Muscle layer of duodenum (tissue), 2 donors: ENCODE measurements around the gene SCAF4.
"Not testable (repeated sequence)": the region's sequence is repeated elsewhere in the genome, so short reads cannot be mapped to it uniquely, and the experiment has no call there.

ENCODE experiments used
- H3K27ac ChIP-seq: one replicate; pipeline ENCODE4 v1.7.0; 2013; ENCODE audit warnings: mild to moderate bottlenecking, low read length
- H3K27me3 ChIP-seq: one replicate; pipeline ENCODE4 v1.7.0; 2013; ENCODE audit warnings: low read depth, mild to moderate bottlenecking, control low read depth, low read length
- H3K36me3 ChIP-seq, 2 donors: one replicate each; pipeline ENCODE4 v1.7.0; 2013; ENCODE audit warnings: low read length in 2 of 2, control low read depth in 1 of 2, mild to moderate bottlenecking in 1 of 2; ENCODE audit not compliant: insufficient read depth in 2 of 2, control insufficient read depth in 1 of 2
- H3K4me1 ChIP-seq, 2 donors: one replicate each; pipeline ENCODE4 v1.7.0; 2013; ENCODE audit warnings: low read length in 2 of 2, mild to moderate bottlenecking in 2 of 2, control low read depth in 1 of 2, moderate library complexity in 1 of 2; ENCODE audit not compliant: insufficient read depth in 2 of 2, control insufficient read depth in 1 of 2
- H3K4me3 ChIP-seq, 2 donors: one replicate each; pipeline ENCODE4 v1.7.0; 2013; ENCODE audit warnings: low read length in 2 of 2, low read depth in 1 of 2, mild to moderate bottlenecking in 1 of 2
- H3K9me3 ChIP-seq, 2 donors: one replicate each; pipeline ENCODE4 v1.7.0; 2013; ENCODE audit warnings: low read length in 2 of 2, control low read depth in 1 of 2, mild to moderate bottlenecking in 1 of 2; ENCODE audit not compliant: control insufficient read depth in 1 of 2
- donor health status: healthy.

SCAF4 gene

DNA sequence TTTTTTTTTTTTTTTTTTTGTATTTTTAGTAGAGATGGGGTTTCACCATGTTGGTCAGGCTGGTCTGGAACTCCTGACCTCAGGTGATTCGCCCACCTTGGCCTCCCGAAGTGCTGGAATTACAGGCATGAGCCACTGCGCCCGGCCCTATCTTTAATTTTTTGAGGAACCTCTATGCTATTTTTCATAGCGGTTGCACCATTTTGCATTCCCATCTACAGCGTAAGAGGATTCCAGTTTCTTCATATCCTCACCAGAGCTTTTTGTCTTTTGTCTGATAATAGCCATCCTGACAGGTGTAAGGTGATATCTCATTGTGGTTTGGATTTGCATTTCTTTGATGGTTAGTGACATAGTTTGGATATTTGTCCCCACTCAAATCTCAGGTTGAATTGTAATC is 100.0 kb downstream of the SCAF4 start:
- H3K36me3 ChIP-seq, H3K27me3 ChIP-seq, H3K4me1 ChIP-seq: not testable (repeated sequence)

DNA sequence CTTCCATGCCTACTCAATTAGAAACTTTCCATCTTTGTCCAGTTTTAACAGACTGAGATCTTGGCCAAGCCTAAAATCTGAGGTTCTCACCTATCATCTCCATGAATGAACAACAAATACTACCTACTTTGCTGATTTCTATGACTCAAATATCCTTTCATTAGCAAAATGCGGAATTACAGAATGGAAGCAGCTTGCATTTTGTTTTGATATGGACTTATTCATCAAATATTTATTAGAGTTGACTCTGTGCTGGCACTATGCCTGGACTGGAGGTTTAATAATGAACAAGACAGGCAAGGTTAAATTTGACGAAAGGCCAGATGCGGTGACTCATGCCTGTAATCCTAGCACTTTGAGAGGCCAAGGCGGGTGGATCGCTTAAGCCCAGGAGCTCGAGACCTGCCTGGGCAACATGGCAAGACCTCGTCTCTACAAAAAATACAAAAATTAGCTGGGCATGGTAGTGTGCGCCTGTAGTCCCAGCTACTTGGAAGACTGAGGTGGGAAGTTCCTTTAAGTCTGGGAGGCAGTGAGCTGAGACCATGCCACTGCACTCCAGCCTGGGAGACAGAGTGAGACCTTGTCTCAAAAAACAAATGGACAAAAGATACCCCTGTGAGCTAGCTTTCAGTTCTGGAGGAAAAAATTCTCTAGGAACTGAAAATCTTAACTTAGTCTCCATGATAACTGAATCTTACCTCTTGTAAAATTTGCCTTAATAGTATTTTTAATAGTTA is 101.8 kb downstream of the SCAF4 start:
- Histone ChIP-seq H3K9me3 (no peaks in the 10 kb centered on the region), H3K27ac (no peak overlapping the region), H3K27me3 (no peaks in the 10 kb centered on the region), H3K4me3 (no peak overlapping the region), H3K4me1 (no peaks in the 10 kb centered on the region), H3K36me3 (no peaks in the 10 kb centered on the region)

More for the DNA sequence above, 100.0 kb downstream of the SCAF4 start:
- H3K27ac ChIP-seq, H3K9me3 ChIP-seq, H3K4me3 ChIP-seq: not testable (repeated sequence)

DNA sequence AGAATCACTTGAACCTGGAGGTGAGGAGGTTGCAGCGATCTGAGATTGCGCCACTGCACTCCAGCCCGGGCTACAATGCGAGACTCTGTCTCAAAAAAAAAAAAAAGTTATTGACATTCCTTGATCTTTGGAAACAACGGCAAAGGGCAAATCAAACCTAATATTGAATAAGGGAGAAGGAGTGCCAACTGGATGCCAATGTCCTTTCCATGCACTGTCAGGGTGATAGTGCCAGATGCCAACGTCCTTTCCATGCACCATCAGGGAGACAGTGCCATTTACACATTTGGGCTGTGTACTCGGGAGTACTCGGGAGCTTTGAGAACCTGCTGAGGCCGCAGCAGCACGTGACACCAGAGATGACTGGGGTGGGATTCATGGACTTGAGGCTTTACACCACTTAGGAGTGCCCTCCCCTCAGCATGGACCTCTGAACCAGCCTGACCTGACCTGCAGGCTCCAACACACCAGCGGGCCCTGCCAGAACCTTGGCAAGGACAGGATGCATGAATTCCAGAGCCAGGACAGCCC is 106.9 kb downstream of the SCAF4 start:
- Histone ChIP-seq H3K36me3 (no peaks in the 10 kb centered on the region), H3K27ac (no peak overlapping the region), H3K4me1 (no peaks in the 10 kb centered on the region), H3K4me3 (no peak overlapping the region), H3K27me3 (no peaks in the 10 kb centered on the region), H3K9me3 (no peaks in the 10 kb centered on the region)

DNA sequence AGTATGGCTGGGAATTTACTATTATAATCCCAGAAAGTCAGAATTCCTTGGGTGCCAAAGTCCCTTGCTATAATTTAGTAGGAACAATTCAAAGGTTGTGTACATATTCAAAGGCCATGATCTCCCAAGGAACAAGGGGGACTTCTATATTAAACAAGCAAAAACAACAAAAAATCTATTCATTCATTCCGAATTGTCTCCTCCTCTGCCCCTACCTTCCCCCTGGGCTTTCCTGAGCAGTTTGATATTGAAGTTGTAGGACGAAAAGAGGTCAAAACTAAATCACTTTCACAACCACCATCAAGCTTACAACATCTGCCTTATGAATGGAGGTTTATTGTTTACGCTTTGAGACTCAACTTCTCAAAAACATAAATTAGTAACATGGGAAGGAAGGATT is 107.7 kb downstream of the SCAF4 start:
- no peaks in the 10 kb centered on the region for H3K36me3 ChIP-seq
- H3K4me3 ChIP-seq, result no peak overlapping the region
- peaks cover 0 to 1% of the 10 kb centered on the region in 2 donors for H3K9me3 ChIP-seq
- no peaks in the 10 kb centered on the region for H3K4me1 ChIP-seq
- H3K27me3 ChIP-seq, result no peaks in the 10 kb centered on the region
- H3K27ac ChIP-seq, result no peak overlapping the region

DNA sequence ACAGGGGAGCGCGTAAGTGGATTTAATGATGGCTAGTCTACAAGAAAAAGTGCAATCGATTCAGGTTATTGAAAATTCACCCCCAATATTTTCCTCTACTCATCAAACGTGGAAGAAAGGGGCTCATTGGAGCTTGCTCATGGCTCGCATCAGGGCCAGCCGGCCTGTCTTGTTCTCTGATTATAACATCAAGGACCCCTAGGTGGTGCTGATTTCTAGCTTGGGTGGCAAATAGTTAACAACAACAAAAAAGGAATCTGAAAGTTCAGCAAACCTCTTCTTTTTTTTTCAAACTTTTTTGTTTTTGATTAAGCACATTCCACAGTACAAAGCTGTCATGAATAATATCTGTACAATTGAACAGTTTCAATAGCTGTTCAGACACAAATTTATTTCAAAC is 108.3 kb downstream of the SCAF4 start:
- H3K27me3 ChIP-seq, result no peaks in the 10 kb centered on the region
- H3K36me3 ChIP-seq, result no peaks in the 10 kb centered on the region
- H3K4me3 ChIP-seq, result no peak overlapping the region
- H3K27ac ChIP-seq, result no peak overlapping the region
- H3K4me1 ChIP-seq, result no peaks in the 10 kb centered on the region
- H3K9me3 ChIP-seq, result peaks cover 0 to 3% of the 10 kb centered on the region in 2 donors

DNA sequence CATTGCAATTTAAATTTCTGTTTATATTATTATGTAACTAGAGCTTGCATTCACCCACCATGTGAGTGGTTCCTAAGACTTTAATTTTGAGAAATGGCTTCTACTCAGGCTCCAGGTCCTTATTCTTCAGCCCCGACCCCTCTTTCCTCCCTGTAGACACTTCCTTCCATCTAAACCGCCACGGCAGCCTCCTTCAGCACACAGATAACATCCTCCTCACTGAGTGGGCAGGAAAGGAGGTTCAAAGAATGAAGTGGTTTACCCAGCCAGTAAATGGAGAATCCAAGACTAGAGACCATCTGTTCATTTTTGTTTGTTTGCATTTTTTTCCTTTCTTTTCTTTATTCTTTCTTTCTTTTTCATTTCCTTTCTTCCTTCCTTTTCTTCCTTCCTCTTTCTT is 109.5 kb downstream of the SCAF4 start:
- H3K36me3 ChIP-seq, result no peaks in the 10 kb centered on the region
- no peaks in the 10 kb centered on the region for H3K4me1 ChIP-seq
- no peaks in the 10 kb centered on the region for H3K27me3 ChIP-seq
- H3K4me3 ChIP-seq, result no peak overlapping the region
- H3K27ac ChIP-seq, result no peak overlapping the region
- H3K9me3 ChIP-seq, result peaks cover 0 to 3% of the 10 kb centered on the region in 2 donors
